ENCODE measurements around the gene PHF20.

Gene PHF20

DNA sequence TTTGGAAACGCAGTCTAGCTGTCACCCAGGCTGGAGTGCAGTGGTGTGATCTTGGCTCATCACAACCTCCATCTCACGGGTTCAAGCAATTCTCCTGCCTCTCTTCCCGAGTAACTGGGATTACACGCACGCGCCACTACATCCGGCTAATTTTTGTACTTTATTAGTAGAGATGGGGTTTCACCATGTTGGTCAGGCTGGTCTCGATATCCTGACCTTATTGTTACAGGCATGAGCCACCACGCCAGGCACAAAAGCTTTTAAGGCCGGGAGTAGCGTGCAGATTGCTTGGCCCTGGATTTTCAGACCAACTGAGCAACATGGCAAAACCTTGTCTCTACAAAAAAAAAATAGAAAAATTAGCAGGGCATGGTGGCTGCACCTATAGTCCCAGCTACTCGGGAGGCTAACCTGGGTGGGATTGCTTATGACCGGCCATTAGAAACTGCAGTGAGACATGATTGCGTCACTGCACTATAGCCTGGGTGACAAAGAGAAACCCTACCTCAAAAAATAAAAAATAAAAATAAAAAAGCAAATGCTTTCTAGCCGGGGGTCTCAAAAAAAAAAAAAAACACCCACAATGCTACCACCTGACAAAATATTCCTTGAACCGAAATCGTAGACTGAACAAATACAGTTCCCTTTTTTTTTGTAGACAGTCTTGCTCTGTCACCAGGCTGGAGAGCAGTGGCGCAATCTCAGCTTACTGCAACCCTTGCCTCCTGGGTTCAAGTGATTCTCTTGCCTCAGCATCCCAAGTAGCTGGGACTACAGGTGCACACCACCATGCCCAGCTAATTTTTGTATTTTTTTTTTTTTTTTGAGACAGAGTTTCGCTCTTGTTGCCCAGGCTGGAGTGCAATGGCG, 44.7 kb upstream of the PHF20 start:
- Histone ChIP-seq H3K27ac (ENCODE audit: low read length) (no peak overlapping the region), H2AFZ (ENCODE audit: low read length) (no peak overlapping the region), H3K9me3 (replicated peaks; ENCODE audit: insufficient read depth, low read length) (no peaks in the 10 kb centered on the region), H3K9ac (ENCODE audit: low read length) (no peak overlapping the region), H3K4me3 (ENCODE audit: low read length) (no peak overlapping the region), H3K4me2 (ENCODE audit: low read depth, low read length) (no peak overlapping the region), H3K4me1 (ENCODE audit: low read length) (no peaks in the 10 kb centered on the region), H3K79me2 (ENCODE audit: low read length) (peaks cover 97% of the 10 kb centered on the region), H3K36me3 (replicated peaks; ENCODE audit: insufficient read depth, low read length) (peaks cover 60% of the 10 kb centered on the region), H3K9me2 (replicated peaks; ENCODE audit: insufficient read depth, low read length) (no peaks in the 10 kb centered on the region), H3F3A (ENCODE audit: insufficient read depth, low read length) (peaks cover 13% of the 10 kb centered on the region; the same call in 1 of the 2 replicates), H4K20me1 (ENCODE audit: insufficient read depth, low read length) (peaks cover 59% of the 10 kb centered on the region), H3K27me3 (replicated peaks; ENCODE audit: insufficient read depth, low read length) (no peaks in the 10 kb centered on the region)
- DNase-seq, result no peak
- TF ChIP-seq, protein P1, sequence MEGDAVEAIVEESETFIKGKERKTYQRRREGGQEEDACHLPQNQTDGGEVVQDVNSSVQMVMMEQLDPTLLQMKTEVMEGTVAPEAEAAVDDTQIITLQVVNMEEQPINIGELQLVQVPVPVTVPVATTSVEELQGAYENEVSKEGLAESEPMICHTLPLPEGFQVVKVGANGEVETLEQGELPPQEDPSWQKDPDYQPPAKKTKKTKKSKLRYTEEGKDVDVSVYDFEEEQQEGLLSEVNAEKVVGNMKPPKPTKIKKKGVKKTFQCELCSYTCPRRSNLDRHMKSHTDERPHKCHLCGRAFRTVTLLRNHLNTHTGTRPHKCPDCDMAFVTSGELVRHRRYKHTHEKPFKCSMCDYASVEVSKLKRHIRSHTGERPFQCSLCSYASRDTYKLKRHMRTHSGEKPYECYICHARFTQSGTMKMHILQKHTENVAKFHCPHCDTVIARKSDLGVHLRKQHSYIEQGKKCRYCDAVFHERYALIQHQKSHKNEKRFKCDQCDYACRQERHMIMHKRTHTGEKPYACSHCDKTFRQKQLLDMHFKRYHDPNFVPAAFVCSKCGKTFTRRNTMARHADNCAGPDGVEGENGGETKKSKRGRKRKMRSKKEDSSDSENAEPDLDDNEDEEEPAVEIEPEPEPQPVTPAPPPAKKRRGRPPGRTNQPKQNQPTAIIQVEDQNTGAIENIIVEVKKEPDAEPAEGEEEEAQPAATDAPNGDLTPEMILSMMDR (IDR thresholded peaks at IDR 0.05; ENCODE audit: low read length), result no peak
- TF ChIP-seq EZH2phosphoT487 (IDR thresholded peaks at IDR 0.05; ENCODE audit: low read length) (no peak), EZH2 (optimal IDR thresholded peaks at IDR 0.05; ENCODE audit: low read depth, low read length) (no peak)

DNA sequence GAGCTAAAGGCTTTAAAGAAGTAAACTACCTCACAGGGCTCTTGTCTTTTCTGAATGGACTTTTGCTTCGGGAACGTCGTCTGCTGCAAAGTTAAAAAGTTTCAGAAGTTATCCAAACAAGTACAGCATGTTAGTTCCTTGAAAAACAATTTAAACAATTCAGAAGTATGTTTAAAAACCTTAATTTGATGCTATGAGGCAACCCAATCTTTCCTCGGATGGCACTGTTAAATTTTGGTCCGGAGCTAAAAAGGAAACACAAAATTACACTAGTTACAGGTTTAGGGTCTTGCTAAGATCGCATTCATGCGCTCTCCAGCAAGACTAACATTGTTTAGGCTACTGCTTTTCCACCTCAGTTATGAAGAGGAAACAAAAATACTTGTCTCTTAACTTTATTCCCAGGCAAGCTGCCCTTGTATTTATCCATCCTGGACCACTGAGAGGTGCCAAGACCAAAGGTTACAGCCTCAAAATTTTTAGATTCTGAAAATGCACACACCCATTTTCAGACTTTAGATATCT, 42.5 kb upstream of the PHF20 start:
- no peaks in the 10 kb centered on the region for H3K4me1 ChIP-seq (ENCODE audit: low read length)
- H3K9me3 ChIP-seq (replicated peaks; ENCODE audit: insufficient read depth, low read length), result no peaks in the 10 kb centered on the region
- peaks cover 69% of the 10 kb centered on the region for H4K20me1 ChIP-seq (ENCODE audit: insufficient read depth, low read length)
- H3K27me3 ChIP-seq (replicated peaks; ENCODE audit: insufficient read depth, low read length), result no peaks in the 10 kb centered on the region
- no peak overlapping the region for H2AFZ ChIP-seq (ENCODE audit: low read length)
- TF ChIP-seq, protein P1 (IDR thresholded peaks at IDR 0.05; ENCODE audit: low read length), result no peak
- peaks cover 13% of the 10 kb centered on the region; the same call in 1 of the 2 replicates for H3F3A ChIP-seq (ENCODE audit: insufficient read depth, low read length)
- H3K9ac ChIP-seq (ENCODE audit: low read length), result no peak overlapping the region
- H3K36me3 ChIP-seq (replicated peaks; ENCODE audit: insufficient read depth, low read length), result peaks cover 61% of the 10 kb centered on the region
- DNase-seq, result no peak
- H3K4me2 ChIP-seq (ENCODE audit: low read depth, low read length), result no peak overlapping the region
- H3K9me2 ChIP-seq (replicated peaks; ENCODE audit: insufficient read depth, low read length), result no peaks in the 10 kb centered on the region
- H3K27ac ChIP-seq (ENCODE audit: low read length), result no peak overlapping the region
- H3K79me2 ChIP-seq (ENCODE audit: low read length), result peaks cover 98% of the 10 kb centered on the region
- H3K4me3 ChIP-seq (ENCODE audit: low read length), result no peak overlapping the region

DNA sequence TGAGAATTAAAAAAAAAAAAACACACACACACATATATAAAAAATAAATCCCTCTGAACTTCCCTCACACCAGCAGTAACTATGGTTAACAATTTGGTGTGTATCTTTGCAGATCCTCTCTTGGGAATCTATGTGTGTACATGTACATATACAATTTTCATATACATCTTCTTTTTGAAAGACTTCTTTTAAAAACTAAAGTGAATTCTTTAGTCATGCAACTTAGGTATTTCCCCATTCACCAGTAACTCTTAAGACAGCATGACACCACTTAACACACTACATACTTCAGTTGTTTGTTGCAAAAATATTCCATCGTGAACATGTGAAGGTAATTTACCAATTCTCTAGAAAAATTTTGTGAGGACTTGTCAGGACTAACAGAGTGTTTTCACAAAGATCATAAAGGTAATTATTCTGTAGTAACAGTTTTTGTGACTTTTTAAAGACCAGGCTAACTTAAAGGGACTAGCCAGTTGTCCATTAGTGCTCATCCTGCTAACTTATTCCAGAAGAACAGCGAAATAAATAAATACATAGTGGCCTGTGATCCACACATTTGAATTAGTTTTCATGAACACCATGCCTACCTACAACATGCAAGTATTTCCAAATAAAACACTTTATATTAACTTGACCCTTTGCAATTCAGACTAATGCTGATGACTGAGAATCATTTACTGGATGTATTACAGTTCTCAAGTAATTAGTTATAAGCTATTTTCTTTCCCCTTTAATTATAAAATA, 41.8 kb upstream of the PHF20 start:
- peaks cover 10% of the 10 kb centered on the region; the same call in 1 of the 2 replicates for H3F3A ChIP-seq (ENCODE audit: insufficient read depth, low read length)
- no peak overlapping the region for H3K27ac ChIP-seq (ENCODE audit: low read length)
- no peak for DNase-seq
- TF ChIP-seq, protein P1 (IDR thresholded peaks at IDR 0.05; ENCODE audit: low read length), result no peak
- TF ChIP-seq EZH2 (optimal IDR thresholded peaks at IDR 0.05; ENCODE audit: low read depth, low read length), result no peak
- H3K4me3 ChIP-seq (ENCODE audit: low read length), result no peak overlapping the region
- no peaks in the 10 kb centered on the region for H3K9me3 ChIP-seq (replicated peaks; ENCODE audit: insufficient read depth, low read length)
- peaks cover 98% of the 10 kb centered on the region for H3K79me2 ChIP-seq (ENCODE audit: low read length)
- H3K4me1 ChIP-seq (ENCODE audit: low read length), result no peaks in the 10 kb centered on the region
- H2AFZ ChIP-seq (ENCODE audit: low read length), result no peak overlapping the region
- H3K27me3 ChIP-seq (replicated peaks; ENCODE audit: insufficient read depth, low read length), result no peaks in the 10 kb centered on the region
- H3K9me2 ChIP-seq (replicated peaks; ENCODE audit: insufficient read depth, low read length), result no peaks in the 10 kb centered on the region
- no peak overlapping the region for H3K9ac ChIP-seq (ENCODE audit: low read length)
- H3K36me3 ChIP-seq (replicated peaks; ENCODE audit: insufficient read depth, low read length), result peaks cover 59% of the 10 kb centered on the region; the same call in 1 of the 2 replicates
- peaks cover 75% of the 10 kb centered on the region for H4K20me1 ChIP-seq (ENCODE audit: insufficient read depth, low read length)
- H3K4me2 ChIP-seq (ENCODE audit: low read depth, low read length), result no peak overlapping the region
